HG03342 (cell line): Measurements from ENCODE around the gene FUT3.
"Not testable (repeated sequence)": the region's sequence is repeated elsewhere in the genome, so short reads cannot be mapped to it uniquely, and the experiment has no call there.

Experiments used
- ATAC-seq: cut with Tn5 transposase; IDR thresholded peaks from one replicate; pipeline ENCODE4 v1.9.1; 2021; ENCODE audit warnings: mild to moderate bottlenecking, moderate library complexity; ENCODE audit not compliant: unreplicated experiment

FUT3 gene

GRCh38 chr19:5882421-5882968, 31.2 kb upstream of the FUT3 start:
- ATAC-seq: no peak

- no peak for ATAC-seq
Measured at GRCh38 chr19:5881543-5882299, 30.5 kb upstream of the FUT3 start.

GRCh38 chr19:5880604-5881078, 29.4 kb upstream of the FUT3 start:
- ATAC-seq: no peak

- ATAC-seq: no peak
Measured at GRCh38 chr19:5880196-5880595, 28.9 kb upstream of the FUT3 start.

- ATAC-seq: no peak
Measured at GRCh38 chr19:5877882-5878281, 26.6 kb upstream of the FUT3 start.

- ATAC-seq: no peak
Measured at GRCh38 chr19:5877427-5877826, 26.2 kb upstream of the FUT3 start.

- not testable (repeated sequence) for ATAC-seq
Measured at GRCh38 chr19:5874496-5874895, 23.2 kb upstream of the FUT3 start.

GRCh38 chr19:5873617-5874199, 22.5 kb upstream of the FUT3 start:
- no peak for ATAC-seq

- no peak for ATAC-seq
Measured at GRCh38 chr19:5870986-5871394, 19.7 kb upstream of the FUT3 start.

GRCh38 chr19:5867201-5868136, 16.2 kb upstream of the FUT3 start:
- no peak for ATAC-seq

- ATAC-seq: no peak
Measured at GRCh38 chr19:5865772-5866171, 14.5 kb upstream of the FUT3 start.

- ATAC-seq: no peak
Measured at GRCh38 chr19:5864725-5865486, 13.7 kb upstream of the FUT3 start.

GRCh38 chr19:5864013-5864720, 12.9 kb upstream of the FUT3 start:
- no peak for ATAC-seq

GRCh38 chr19:5863030-5863665, 11.9 kb upstream of the FUT3 start:
- no peak for ATAC-seq

GRCh38 chr19:5857203-5858081, 6.2 kb upstream of the FUT3 start:
- no peak for ATAC-seq

GRCh38 chr19:5855151-5855550, 3.9 kb upstream of the FUT3 start:
- not testable (repeated sequence) for ATAC-seq

GRCh38 chr19:5854121-5854520, 2.9 kb upstream of the FUT3 start:
- not testable (repeated sequence) for ATAC-seq

GRCh38 chr19:5850743-5851293, 431 bp downstream of the FUT3 start:
- no peak for ATAC-seq
